K562 (cell line): ENCODE data around the gene ZNF521. TPM values are rescaled to one million over a fixed set of nuclear protein-coding genes. Genes with fewer than 3 reads are reported as not detected.
A peak's percentile ranks its signal among the peaks of the same experiment; 100 is the strongest.

ENCODE experiments used
- ATAC-seq: fragments of 200-7000 bp; cut with Tn5 transposase; 3 replicates; pipeline ENCODE4 v1.9.1; 2020; ENCODE audit warnings: moderate library complexity
- BruUV-seq: library from RNA; stranded (reverse); fragments of 400-500 nt; replicated peaks from 2 replicates; lab custom pipeline; 2021; lab: Mats Ljungman, UMichigan
- CTCF ChIA-PET: fragments of 300-600 bp; formaldehyde crosslinking; extraction: SDS; loops from one replicate; lab custom pipeline; 2021; ENCODE audit warnings: low intra/inter-chr PET ratio; lab: Yijun Ruan, JAX
- POLR2A ChIA-PET: fragments of 300-600, 350-650 bp; sonication (Branson Sonifier 250); formaldehyde crosslinking; extraction: SDS; loops from one replicate; lab custom pipeline; 2021; ENCODE audit warnings: antibody characterized with exemption, inconsistent platforms; lab: Yijun Ruan, JAX
- DNase-seq, 4 experiments: peaks; one replicate each; pipeline versions ENCODE4 v3.0.0 to v3.0.0-alpha.2; 2011 to 2018; ENCODE audit warnings: low spot score in 3 of 4, mixed read lengths in 3 of 4; ENCODE audit errors: extremely low read depth in 1 of 4
- FAIRE-seq: peaks from 2 replicates; lab custom pipeline; 2011; peaks lifted over from hg19 to GRCh38; lab: Jason Lieb, UNC
- H2AFZ ChIP-seq: 2 replicates; pipeline ENCODE4 v1.6.0; 2011; ENCODE audit warnings: low read depth, low read length, control low read depth, inconsistent platforms
- H3K27ac ChIP-seq: fragments of 200-600 bp; 3 replicates; pipeline ENCODE4 v1.8.0; 2011; ENCODE audit warnings: low read depth, mild to moderate bottlenecking, control low read depth, inconsistent platforms, low read length, moderate library complexity, mixed read lengths; ENCODE audit errors: extremely low read depth
- H3K27me3 ChIP-seq, 2 experiments: fragments of 300-600 bp in 1 of 2; 2 replicates in 1 of 2; 3 replicates in 1 of 2; pipeline versions ENCODE4 v1.6.0 to v1.8.0; 2011; ENCODE audit warnings: inconsistent platforms in 2 of 2, low read length in 2 of 2, mild to moderate bottlenecking in 1 of 2, mixed read lengths in 1 of 2, moderate library complexity in 1 of 2; ENCODE audit not compliant: control insufficient read depth in 2 of 2, insufficient read depth in 2 of 2
- H3K36me3 ChIP-seq: fragments of 300-600 bp; 3 replicates; pipeline ENCODE4 v1.8.0; 2011; ENCODE audit warnings: mild to moderate bottlenecking, low read length, inconsistent platforms; ENCODE audit not compliant: control insufficient read depth, insufficient read depth
- H3K4me1 ChIP-seq, 2 experiments: fragments of 200-600 bp in 1 of 2; replicated peaks in 1 of 2; 2 replicates in 1 of 2; 3 replicates in 1 of 2; pipeline versions ENCODE4 v1.5.1 to v1.8.0; 2011; ENCODE audit warnings: inconsistent platforms in 2 of 2, low read length in 2 of 2, mild to moderate bottlenecking in 1 of 2, mixed read lengths in 1 of 2, moderate library complexity in 1 of 2; ENCODE audit not compliant: control insufficient read depth in 2 of 2, insufficient read depth in 2 of 2
- H3K4me2 ChIP-seq: 2 replicates; pipeline ENCODE4 v1.6.1; 2011; ENCODE audit warnings: low read length, control low read depth, inconsistent platforms, mixed read lengths; ENCODE audit not compliant: insufficient read depth
- H3K4me3 ChIP-seq: fragments of 200-600 bp; sonication (generic), shearing (Covaris generic); 2 replicates; pipeline ENCODE4 v1.5.1; 2016; ENCODE audit warnings: control low read depth, inconsistent platforms
- H3K79me2 ChIP-seq: fragments of 200-600 bp; 3 replicates; pipeline ENCODE4 v1.8.0; 2011; ENCODE audit warnings: low read length, inconsistent platforms; ENCODE audit not compliant: control insufficient read depth, insufficient read depth
- H3K9ac ChIP-seq, 2 experiments: 2 replicates each; pipeline versions ENCODE4 v1.6.0 to v1.6.1; 2011; ENCODE audit warnings: low read depth in 2 of 2, low read length in 2 of 2, control low read depth in 1 of 2, inconsistent platforms in 1 of 2, mild to moderate bottlenecking in 1 of 2, mixed read lengths in 1 of 2; ENCODE audit not compliant: insufficient read depth in 1 of 2
- H3K9me1 ChIP-seq: one replicate; pipeline ENCODE4 v1.6.0; 2011; ENCODE audit warnings: inconsistent platforms, mild to moderate bottlenecking, low read length, moderate library complexity; ENCODE audit not compliant: control insufficient read depth, insufficient read depth
- H3K9me3 ChIP-seq: replicated peaks from 2 replicates; pipeline ENCODE4 v1.5.1; 2011; ENCODE audit warnings: low read depth, low read length, inconsistent platforms; ENCODE audit not compliant: control insufficient read depth, insufficient read depth
- H4K20me1 ChIP-seq: replicated peaks from 2 replicates; pipeline ENCODE4 v1.6.1; 2011; ENCODE audit warnings: low read length, inconsistent platforms, mixed read lengths; ENCODE audit not compliant: control insufficient read depth, insufficient read depth
- ATF1 ChIP-seq, 2 experiments: fragments of 450-650 bp in 1 of 2; IDR thresholded peaks; 2 replicates each; pipeline ENCODE4 v1.6.1; 2016; ENCODE audit warnings: missing compliant biosample characterization in 1 of 2, missing genetic modification characterization in 1 of 2
- DPF2 ChIP-seq: fragments of 450-650 bp; IDR thresholded peaks from 2 replicates; pipeline ENCODE4 v1.6.1; 2016
- GATAD2B ChIP-seq: fragments of 450-650 bp; IDR thresholded peaks from 2 replicates; pipeline ENCODE4 v1.6.1; 2017; ENCODE audit warnings: mild to moderate bottlenecking, borderline replicate concordance
- NUFIP1 ChIP-seq: fragments of 450-650 bp; IDR thresholded peaks from 2 replicates; pipeline ENCODE4 v1.6.1; 2018; ENCODE audit not compliant: partially characterized antibody
- POU5F1 ChIP-seq: fragments of 150-350 bp; IDR thresholded peaks from 2 replicates; pipeline ENCODE4 v1.6.1; 2014; ENCODE audit warnings: borderline replicate concordance, low read length, low read depth, mild to moderate bottlenecking; ENCODE audit not compliant: partially characterized antibody
- SMAD4 ChIP-seq: fragments of 250-450 bp; sonication (Bioruptor Pico); conservative IDR thresholded peaks from 2 replicates; pipeline ENCODE4 v1.8.0; 2021; ENCODE audit warnings: inconsistent platforms, mild to moderate bottlenecking, moderate library complexity
- ZNF217 ChIP-seq: sonication (generic); formaldehyde crosslinking; IDR thresholded peaks from 2 replicates; pipeline ENCODE4 v1.8.0; 2022; ENCODE audit warnings: mild to moderate bottlenecking, missing genetic modification reagents
- ZNF584 ChIP-seq: fragments of 200-800 bp; sonication (Bioruptor generic); IDR thresholded peaks from 2 replicates; pipeline ENCODE4 v1.6.1; 2016; ENCODE audit warnings: low read depth, mild to moderate bottlenecking, missing genetic modification characterization, missing compliant biosample characterization
- WGBS: fragments of 100-300 bp; shearing (Covaris generic); methylation state at CpG from one replicate; pipeline ENCODE4 v1.1.6; 2016; ENCODE audit warnings: low coverage, mixed read lengths; ENCODE audit not compliant: insufficient coverage; ENCODE audit errors: missing lambda C conversion rate; 5-methylcytosine and 5-hydroxymethylcytosine counted together
- in situ Hi-C: fragments of 300-500 bp; cut with MboI; formaldehyde crosslinking; loops from 4 replicates; pipeline ENCODE4 v1.15.0; 2018; ENCODE audit warnings: inconsistent platforms, mixed read lengths
- intact Hi-C: fragments of 100-400 bp; cut with micrococcal nuclease; formaldehyde crosslinking; loops from 2 replicates; pipeline ENCODE4 v1.14.2; 2022
- polyA plus RNA-seq, 8 experiments: library from polyadenylated mRNA; depleted of rRNA in 4 of 8; stranded (reverse) in 5 of 8; unstranded in 3 of 8; fragments of >200 nt; fragmentation: Nextera tagmentation in 2 of 8; fragmentation: Illumina TruSeq in 1 of 8; extraction: Ambion mirVana in 2 of 8; extraction: Trizol in 1 of 8; gene quantifications; 2 replicates each; pipeline versions ENCODE4 v1.2.1 to v1.2.3, GENCODE V29; 2011 to 2014; ENCODE audit warnings: inconsistent platforms in 1 of 8, missing spikeins in 1 of 8
- total RNA-seq, 7 experiments: library from RNA; depleted of rRNA in 6 of 7; stranded (reverse); fragments of >200 nt in 6 of 7; fragmentation: Illumina TruSeq in 2 of 7; extraction: Trizol in 2 of 7; gene quantifications; 2 replicates each; pipeline versions ENCODE4 v1.2.1 to v1.2.3, GENCODE V29; 2011 to 2021; ENCODE audit warnings: low replicate concordance in 1 of 7

The ZNF521 gene
- total and polyA plus RNA-seq, 9 of the 15 experiments (the other 6 are each of a cell fraction or from before 2014, with no cell fraction given) = 1.2 to 5.8 (median 1.6) TPM

GRCh38 chr18:25243257-25243656, 108.7 kb downstream of the ZNF521 start (continued):
- TF ChIP-seq POU5F1 = no peak
- TF ChIP-seq DPF2 = no peak
- no peak for TF ChIP-seq SMAD4
- TF ChIP-seq GATAD2B = no peak
- no peak for TF ChIP-seq ZNF217

GRCh38 chr18:25240420-25240770, 111.6 kb downstream of the ZNF521 start:
- intact Hi-C loops = no loop called here
- Histone ChIP-seq H3K27ac (no peak overlapping the region; the same call in 2 of the 3 replicates), H3K9me3 (no peaks in the 10 kb centered on the region), H2AFZ (no peak overlapping the region)
- TF ChIP-seq NUFIP1 (no peak), ZNF584 (peak; percentile 23), ATF1 (CRISPR knock-in tag; IDR thresholded peaks at IDR 0.05) (no peak), ATF1 (tag; IDR thresholded peaks at IDR 0.05) (peak; percentile 54; the same call in 1 of the 2 replicates)
- TF ChIP-seq, all 486 proteins: peak for 2
- 7% methylated on average over 5 of the region's 5 CpGs for WGBS
- POLR2A ChIA-PET = interaction anchor here (1.5 kb wide), 1 partner anchor 9 kb away, joined by 4 read pairs; no protein-coding TSS in a partner anchor
- DNase-seq (no peak), ATAC-seq (no peak), FAIRE-seq (no peak)
- no peaks in the 10 kb centered on the region for H3K36me3 ChIP-seq
- H3K9ac ChIP-seq = no peak overlapping the region
- H4K20me1 ChIP-seq = no peaks in the 10 kb centered on the region
- peaks cover 0 to 10% of the 10 kb centered on the region in 2 experiments; a peak in 2 of 5 replicates for H3K4me1 ChIP-seq
- CTCF ChIA-PET = no interaction called here
- in situ Hi-C loops = no loop called here
- no peaks in the 10 kb centered on the region for H3K79me2 ChIP-seq
- H3K9me1 ChIP-seq = no peaks in the 10 kb centered on the region
- H3K4me3 ChIP-seq = no peak overlapping the region
- no TSS peak for BruUV-seq
- H3K4me2 ChIP-seq = 0 out of 2 replicates have a peak overlapping the region, but pooled peaks have one; percentile 0
- H3K27me3 ChIP-seq = no peaks in the 10 kb centered on the region
